IMR-90 (cell line): ENCODE results near the gene TBC1D10B. TPM values are rescaled to one million over a fixed set of nuclear protein-coding genes. Genes with fewer than 3 reads are reported as not detected.

ENCODE experiments used
- ATAC-seq: fragments of 200-7000 bp; cut with Tn5 transposase; 2 replicates; pipeline ENCODE4 v1.9.1; 2020; ENCODE audit warnings: low read depth, mild to moderate bottlenecking, moderate library complexity
- BruUV-seq: library from RNA; stranded (reverse); fragments of 400-500 nt; replicated peaks from 2 replicates; lab custom pipeline; 2021; lab: Mats Ljungman, UMichigan
- CTCF ChIA-PET: fragments of 300-600 bp; formaldehyde crosslinking; extraction: SDS; loops from one replicate; lab custom pipeline; 2021; ENCODE audit warnings: antibody characterized with exemption; lab: Yijun Ruan, JAX
- POLR2A ChIA-PET: fragments of 300-600 bp; sonication (Branson Sonifier 250); formaldehyde crosslinking; loops from one replicate; lab custom pipeline; 2022; ENCODE audit warnings: antibody characterized with exemption; ENCODE audit not compliant: unreplicated experiment; lab: Charles Lee
- DNase-seq: peaks from one replicate; pipeline ENCODE4 v3.0.0; 2013
- H2AFZ ChIP-seq: replicated peaks from 2 replicates; pipeline ENCODE3; 2013; ENCODE audit warnings: low read length, mild to moderate bottlenecking; ENCODE audit not compliant: poor library complexity
- H2AK5ac ChIP-seq: 2 replicates; pipeline ENCODE4 v1.6.1; 2013; ENCODE audit warnings: low read depth, low read length, inconsistent platforms
- H2AK9ac ChIP-seq: replicated peaks from 2 replicates; pipeline ENCODE3; 2013; ENCODE audit warnings: mild to moderate bottlenecking, low read depth, low read length, moderate library complexity; ENCODE audit not compliant: poor library complexity
- H2BK120ac ChIP-seq: 2 replicates; pipeline ENCODE4 v1.6.1; 2013; ENCODE audit warnings: low read depth, low read length, inconsistent platforms
- H2BK15ac ChIP-seq: 3 replicates; pipeline ENCODE4 v1.6.1; 2013; ENCODE audit warnings: low read depth, low read length, inconsistent platforms
- H2BK20ac ChIP-seq: 2 replicates; pipeline ENCODE4 v1.6.1; 2013; ENCODE audit warnings: low read depth, mild to moderate bottlenecking, inconsistent platforms, low read length, moderate library complexity
- H2BK5ac ChIP-seq: 2 replicates; pipeline ENCODE4 v1.6.1; 2013; ENCODE audit warnings: mild to moderate bottlenecking, low read depth, low read length, inconsistent platforms; ENCODE audit not compliant: poor library complexity, severe bottlenecking
- H3K14ac ChIP-seq: replicated peaks from 2 replicates; pipeline ENCODE4 v1.6.1; 2013; ENCODE audit warnings: low read depth, low read length, inconsistent platforms
- H3K18ac ChIP-seq: 2 replicates; pipeline ENCODE4 v1.6.1; 2013; ENCODE audit warnings: low read depth, low read length, control low read depth
- H3K23ac ChIP-seq: 2 replicates; pipeline ENCODE4 v1.6.1; 2013; ENCODE audit warnings: low read depth, low read length, inconsistent platforms
- H3K27ac ChIP-seq: 2 replicates; pipeline ENCODE4 v1.5.1; 2013; ENCODE audit warnings: mild to moderate bottlenecking, control low read depth, low read length; ENCODE audit not compliant: insufficient read depth
- H3K27me3 ChIP-seq: 2 replicates; pipeline ENCODE4 v1.6.1; 2013; ENCODE audit warnings: low read length; ENCODE audit not compliant: control insufficient read depth, insufficient read depth
- H3K36me3 ChIP-seq: 2 replicates; pipeline ENCODE4 v1.6.1; 2013; ENCODE audit warnings: low read length, mixed read lengths; ENCODE audit not compliant: control insufficient read depth, insufficient read depth
- H3K4ac ChIP-seq: 2 replicates; pipeline ENCODE4 v1.6.1; 2013; ENCODE audit warnings: low read depth, low read length, inconsistent platforms
- H3K4me1 ChIP-seq: 2 replicates; pipeline ENCODE4 v1.6.1; 2013; ENCODE audit warnings: low read length, mixed read lengths; ENCODE audit not compliant: control insufficient read depth, insufficient read depth
- H3K4me2 ChIP-seq: 2 replicates; pipeline ENCODE4 v1.6.1; 2013; ENCODE audit warnings: low read depth, mild to moderate bottlenecking, control low read depth, low read length, moderate library complexity
- H3K4me3 ChIP-seq: 2 replicates; pipeline ENCODE4 v1.5.1; 2013; ENCODE audit warnings: low read depth, mild to moderate bottlenecking, control low read depth, low read length, moderate library complexity; ENCODE audit not compliant: insufficient read depth
- H3K56ac ChIP-seq: 2 replicates; pipeline ENCODE4 v1.6.1; 2013; ENCODE audit warnings: low read length, inconsistent platforms; ENCODE audit not compliant: insufficient read depth; ENCODE audit errors: extremely low read depth
- H3K79me1 ChIP-seq, 2 experiments: 2 replicates each; pipeline ENCODE4 v1.6.1; 2013; ENCODE audit warnings: low read length in 2 of 2, inconsistent platforms in 1 of 2, low read depth in 1 of 2
- H3K9ac ChIP-seq: 2 replicates; pipeline ENCODE4 v1.6.1; 2013; ENCODE audit warnings: low read depth, low read length, control low read depth
- H3K9me1 ChIP-seq: 2 replicates; pipeline ENCODE4 v1.6.1; 2013; ENCODE audit warnings: low read length, inconsistent platforms; ENCODE audit not compliant: insufficient read depth
- H3K9me3 ChIP-seq: 2 replicates; pipeline ENCODE4 v1.6.1; 2013; ENCODE audit warnings: low read length; ENCODE audit not compliant: control insufficient read depth, insufficient read depth
- H4K20me1 ChIP-seq: 2 replicates; pipeline ENCODE4 v1.6.1; 2013; ENCODE audit warnings: low read length, inconsistent platforms; ENCODE audit not compliant: insufficient read depth
- H4K5ac ChIP-seq: 2 replicates; pipeline ENCODE4 v1.6.1; 2013; ENCODE audit warnings: mild to moderate bottlenecking, low read depth, low read length, control low read depth
- H4K8ac ChIP-seq, 2 experiments: 2 replicates each; pipeline ENCODE4 v1.6.1; 2013; ENCODE audit warnings: low read depth in 2 of 2, low read length in 2 of 2, control low read depth in 1 of 2, inconsistent platforms in 1 of 2
- H4K91ac ChIP-seq: 2 replicates; pipeline ENCODE4 v1.6.1; 2013; ENCODE audit warnings: low read depth, low read length, inconsistent platforms; ENCODE audit not compliant: insufficient read depth
- MAFK ChIP-seq: IDR thresholded peaks from 2 replicates; pipeline ENCODE4 v1.6.1; 2012; ENCODE audit warnings: low read depth, low read length, improper control_type of control experiment
- MXI1 ChIP-seq: IDR thresholded peaks from 2 replicates; pipeline ENCODE4 v1.6.1; 2012; ENCODE audit warnings: low read depth, mild to moderate bottlenecking, low read length, moderate library complexity, borderline replicate concordance
- POLR2A ChIP-seq: IDR thresholded peaks from 2 replicates; pipeline ENCODE4 v1.6.1; 2012; ENCODE audit warnings: mild to moderate bottlenecking, low read depth, low read length
- RAD21 ChIP-seq: IDR thresholded peaks from 2 replicates; pipeline ENCODE4 v1.6.1; 2012; ENCODE audit warnings: low read length, improper control_type of control experiment
- RCOR1 ChIP-seq: IDR thresholded peaks from 2 replicates; pipeline ENCODE4 v1.6.1; 2012; ENCODE audit warnings: mild to moderate bottlenecking, low read length, improper control_type of control experiment; ENCODE audit not compliant: insufficient replicate concordance
- WGBS, 2 experiments: methylation state at CpG; one replicate each; pipeline versions ENCODE4 v1.1.5 to v1.1.7; 2013; ENCODE audit warnings: missing lambda C conversion rate in 2 of 2; ENCODE audit not compliant: insufficient read length in 1 of 2; ENCODE audit errors: extremely low coverage in 2 of 2; 5-methylcytosine and 5-hydroxymethylcytosine counted together
- dilution Hi-C: fragments of 300-500 bp; cut with HindIII; formaldehyde crosslinking; loops from one replicate; pipeline ENCODE4 v1.14.3; 2018; ENCODE audit warnings: low sequenced_read_pairs; ENCODE audit not compliant: unreplicated experiment
- in situ Hi-C: fragments of 300-500 bp; cut with MboI; formaldehyde crosslinking; loops from 3 replicates; pipeline ENCODE4 v1.14.3; 2019; ENCODE audit warnings: low sequenced_read_pairs, inconsistent platforms, mixed read lengths
- intact Hi-C: fragments of 100-400 bp; cut with micrococcal nuclease; formaldehyde crosslinking; loops from 2 replicates; pipeline ENCODE4 v1.10.0; 2022
- polyA plus RNA-seq, 3 experiments: library from polyadenylated mRNA; depleted of rRNA; stranded (reverse); fragments of >200 nt; gene quantifications; 2 replicates each; pipeline ENCODE4 v1.2.3, GENCODE V29; 2012; ENCODE audit warnings: low replicate concordance in 1 of 3
- total RNA-seq: library from RNA; depleted of rRNA; stranded (reverse); fragments of >200 nt; gene quantifications from 2 replicates; pipeline ENCODE4 v1.2.3, GENCODE V29; 2012

TBC1D10B gene
- total and polyA plus RNA-seq, 2 of the 4 experiments (the other 2 are of a cell fraction), result 8.4 to 24.9 TPM

GRCh38 chr16:30374538-30374937, 4.2 kb upstream of the TBC1D10B start, which contains the start of gene MYL11:
TSS of gene MYL11 (plus strand) at chr16:30374802. CDS start at chr16:30374858, 56 bp downstream.
- Histone ChIP-seq H3K4me1 (peaks cover 7% of the 10 kb centered on the region), H3K4ac (no peak within 1 kb of the TSS), H3K36me3 (no peaks in the 10 kb centered on the region), H3K56ac (no peak within 1 kb of the TSS), H3K9ac (no peak within 1 kb of the TSS), H2BK5ac (no peak within 1 kb of the TSS), H3K14ac (no peak within 1 kb of the TSS), H4K91ac (no peak within 1 kb of the TSS), H3K27me3 (no peaks in the 10 kb centered on the region), H2BK20ac (no peak within 1 kb of the TSS), H3K79me1 (peaks cover 0 to 28% of the 10 kb centered on the region in 2 experiments), H3K23ac (no peak within 1 kb of the TSS), H3K4me2 (no peak within 1 kb of the TSS), H2AFZ (no peak within 1 kb of the TSS), H3K4me3 (no peak within 1 kb of the TSS), H4K20me1 (peaks cover 10% of the 10 kb centered on the region), H3K9me1 (peaks cover 16% of the 10 kb centered on the region), H3K9me3 (no peaks in the 10 kb centered on the region), H3K27ac (no peak within 1 kb of the TSS), H2AK9ac (peak within 1 kb of the TSS; percentile 82), H2AK5ac (peak within 1 kb of the TSS; percentile 64; the same call in 1 of the 2 replicates), H3K18ac (no peak within 1 kb of the TSS), H4K8ac (no peak within 1 kb of the TSS), H2BK15ac (no peak within 1 kb of the TSS), H2BK120ac (no peak within 1 kb of the TSS), H4K5ac (no peak within 1 kb of the TSS)
- intact Hi-C loops (no loop called here), in situ Hi-C loops (no loop called here), dilution Hi-C loops (no loop called here)
- no peak for DNase-seq
- ChIA-PET POLR2A (no interaction called here), CTCF (no interaction called here)
- ATAC-seq, result no peak
- no TSS peak for BruUV-seq
- WGBS, 2 experiments, result no CpG with 5 or more reads among the region's 6 CpGs
- TF ChIP-seq MAFK (no peak), MXI1 (no peak), POLR2A (no peak), RAD21 (no peak), RCOR1 (no peak)
